ENCODE results near the gene ARHGAP15.

ARHGAP15 gene

DNA sequence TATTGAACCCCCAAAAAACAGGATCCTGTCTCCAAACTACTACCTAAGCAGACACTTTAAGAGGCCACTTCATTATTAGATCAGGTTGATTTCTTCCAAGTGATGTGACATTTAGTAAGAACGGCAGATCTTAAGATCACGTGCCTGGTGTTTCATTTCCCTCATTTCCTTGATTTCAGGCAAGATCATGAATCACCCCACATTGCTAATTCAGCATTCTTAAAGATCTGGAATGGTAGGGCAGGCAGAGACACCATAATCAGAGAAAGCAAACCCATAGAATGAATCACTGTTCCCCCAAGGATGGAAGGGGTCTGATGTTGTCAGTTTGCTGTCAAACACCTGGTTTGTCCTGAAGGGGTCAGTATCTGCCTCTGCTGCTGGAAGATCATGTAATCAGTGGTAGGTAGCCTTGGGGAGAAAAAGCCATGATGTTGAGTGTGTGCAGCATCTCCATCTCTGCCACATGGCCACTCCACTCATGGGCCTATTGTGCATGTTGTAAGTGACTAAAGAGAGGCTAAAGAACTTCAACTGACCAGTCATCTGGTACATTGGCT is 133.9 kb downstream of the ARHGAP15 start:
- no peak for DNase-seq (ENCODE audit: low spot score)
- no peak for TF ChIP-seq CTCF (IDR thresholded peaks at IDR 0.05; ENCODE audit: extremely low read depth, missing control alignments)

- no peak for TF ChIP-seq CTCF (IDR thresholded peaks at IDR 0.05; ENCODE audit: extremely low read depth, missing control alignments)
- no peak for DNase-seq (ENCODE audit: low spot score)
These were observed 135.6 kb downstream of the ARHGAP15 start for GRCh38 chr2:143264851-143265250.

- DNase-seq (ENCODE audit: low spot score) = no peak
- TF ChIP-seq CTCF (IDR thresholded peaks at IDR 0.05; ENCODE audit: extremely low read depth, missing control alignments) = no peak
These were observed 150.5 kb downstream of the ARHGAP15 start for GRCh38 chr2:143279672-143280071.

DNA sequence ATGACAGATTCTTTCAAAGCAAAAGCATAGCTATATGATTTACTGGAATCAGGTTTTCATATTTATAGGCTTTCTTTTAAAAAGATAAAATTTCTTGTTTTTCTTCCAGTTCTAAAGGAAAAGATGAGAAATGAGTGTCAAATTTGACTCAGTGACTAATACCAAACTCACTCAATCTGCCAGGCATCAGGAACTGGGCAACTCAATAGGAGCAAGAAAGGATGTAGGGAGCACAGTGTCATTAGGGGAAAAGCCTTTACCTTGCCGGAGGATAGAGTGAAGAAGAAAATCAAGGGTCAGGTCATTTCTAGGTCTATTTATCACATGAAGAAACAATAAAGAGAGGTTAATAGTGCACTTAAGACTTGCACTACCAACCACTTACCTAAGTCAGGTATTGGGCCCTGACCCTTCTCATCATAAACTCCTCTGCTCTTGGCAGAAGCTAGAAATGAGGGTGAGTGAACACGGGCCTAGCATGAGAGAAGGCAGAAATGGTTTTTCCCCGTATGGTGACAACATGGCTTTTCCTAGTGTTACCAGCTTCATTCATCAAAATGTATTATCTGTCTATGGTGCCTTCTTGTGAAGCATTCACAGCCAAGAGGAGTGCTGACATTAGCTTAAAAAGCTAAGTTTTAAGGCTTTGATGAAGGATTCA is 151.0 kb downstream of the ARHGAP15 start:
- DNase-seq (ENCODE audit: low spot score) = no peak
- TF ChIP-seq CTCF (IDR thresholded peaks at IDR 0.05; ENCODE audit: extremely low read depth, missing control alignments) = no peak

DNA sequence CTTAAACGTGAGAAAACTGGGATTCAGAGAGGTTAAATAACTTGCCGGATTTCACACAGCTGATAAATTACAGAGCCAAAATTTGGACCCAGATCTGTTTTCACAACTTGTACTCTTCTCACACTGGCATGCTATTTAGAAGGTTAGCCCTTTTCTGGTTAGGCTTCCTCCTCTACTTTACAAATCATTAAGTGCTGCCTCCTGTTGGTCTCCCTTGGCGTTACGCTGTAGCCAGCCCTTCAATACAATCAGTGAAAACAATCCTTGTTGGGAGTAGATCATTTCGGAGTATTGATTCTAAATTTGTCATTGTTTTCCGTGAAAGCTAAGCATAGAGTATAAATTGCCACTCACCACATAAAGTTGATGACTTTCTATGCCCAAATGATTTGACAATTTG is 153.5 kb downstream of the ARHGAP15 start:
- TF ChIP-seq CTCF (IDR thresholded peaks at IDR 0.05; ENCODE audit: extremely low read depth, missing control alignments) = peak; percentile 7
- DNase-seq (ENCODE audit: low spot score) = no peak

DNA sequence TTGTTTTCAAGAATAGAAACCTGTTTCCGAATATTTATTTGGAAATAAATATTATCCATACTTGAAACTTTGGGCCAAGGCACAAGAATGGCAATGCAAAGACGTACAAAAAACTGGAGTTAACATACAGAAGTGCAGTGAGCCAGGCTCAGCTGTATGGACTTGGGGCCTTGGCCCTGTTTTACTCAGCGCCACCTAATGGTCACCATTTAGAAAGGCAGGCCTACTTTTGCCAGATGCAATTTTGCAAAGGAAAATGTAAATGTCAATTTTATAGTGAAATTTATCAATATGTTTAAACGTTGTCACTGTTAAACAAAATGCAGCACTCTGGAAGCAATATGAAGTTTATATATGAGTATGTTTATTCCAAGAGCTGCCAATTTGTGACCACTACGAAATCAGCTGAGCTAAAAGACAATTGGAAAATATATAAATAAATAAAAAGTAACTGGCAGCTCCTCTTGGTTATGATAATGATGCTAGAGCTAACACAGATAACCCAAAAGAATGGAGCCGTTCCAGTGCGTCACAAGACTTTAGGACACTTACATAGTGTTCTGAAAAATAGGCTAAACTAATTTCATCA is 155.0 kb downstream of the ARHGAP15 start:
- DNase-seq (ENCODE audit: low spot score) = peak; percentile 13
- peak; percentile 70 for TF ChIP-seq CTCF (IDR thresholded peaks at IDR 0.05; ENCODE audit: extremely low read depth, missing control alignments)

DNA sequence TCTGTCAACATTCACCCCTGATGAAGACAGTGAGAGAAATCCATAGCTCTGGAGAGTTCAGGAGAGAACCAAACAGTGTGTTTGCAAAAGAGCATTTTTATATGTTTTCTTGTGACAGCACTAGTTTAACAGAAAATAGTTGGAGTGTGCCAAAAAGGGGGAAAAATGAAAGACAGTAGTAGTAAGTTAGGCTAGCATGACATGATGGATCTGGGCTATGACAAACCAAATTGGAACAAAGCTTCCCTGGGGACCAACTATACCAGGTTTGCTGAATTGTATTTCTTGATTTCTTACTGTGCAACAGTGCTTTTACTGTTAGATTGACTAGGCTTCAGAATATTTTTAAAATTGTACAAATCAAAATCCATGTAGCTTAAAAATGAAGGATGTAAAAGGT is 159.8 kb downstream of the ARHGAP15 start:
- no peak for TF ChIP-seq CTCF (IDR thresholded peaks at IDR 0.05; ENCODE audit: extremely low read depth, missing control alignments)
- no peak for DNase-seq (ENCODE audit: low spot score)
